Iris pigment epithelial cell (primary cell): ENCODE results near the gene TSC1.
A peak's percentile ranks its signal among the peaks of the same experiment; 100 is the strongest.
"Not testable (repeated sequence)": the region's sequence is repeated elsewhere in the genome, so short reads cannot be mapped to it uniquely, and the experiment has no call there.

Source experiments
- DNase-seq: peaks from one replicate; pipeline ENCODE4 v3.0.0-alpha.2; 2011; ENCODE audit warnings: low read depth

Gene TSC1

DNA sequence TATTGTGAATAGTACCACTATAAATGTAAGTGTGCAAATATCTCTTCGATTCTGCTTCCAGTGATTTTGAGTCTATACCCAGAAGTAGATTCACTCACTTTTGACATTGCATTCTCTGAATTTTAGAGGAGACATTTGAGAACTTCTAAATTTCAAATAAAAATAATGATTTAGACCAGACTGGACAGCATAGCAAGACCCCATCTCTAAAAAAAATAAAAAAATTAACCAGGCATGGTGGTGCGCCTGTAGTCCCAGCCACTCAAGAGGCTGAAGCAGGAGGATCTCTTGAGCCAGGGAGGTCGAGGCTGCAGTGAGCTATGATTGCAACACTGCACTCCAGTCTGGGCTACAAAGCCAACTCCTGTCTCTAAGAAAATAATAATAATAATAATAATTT, 32.2 kb upstream of the TSC1 start:
- no peak for DNase-seq

DNA sequence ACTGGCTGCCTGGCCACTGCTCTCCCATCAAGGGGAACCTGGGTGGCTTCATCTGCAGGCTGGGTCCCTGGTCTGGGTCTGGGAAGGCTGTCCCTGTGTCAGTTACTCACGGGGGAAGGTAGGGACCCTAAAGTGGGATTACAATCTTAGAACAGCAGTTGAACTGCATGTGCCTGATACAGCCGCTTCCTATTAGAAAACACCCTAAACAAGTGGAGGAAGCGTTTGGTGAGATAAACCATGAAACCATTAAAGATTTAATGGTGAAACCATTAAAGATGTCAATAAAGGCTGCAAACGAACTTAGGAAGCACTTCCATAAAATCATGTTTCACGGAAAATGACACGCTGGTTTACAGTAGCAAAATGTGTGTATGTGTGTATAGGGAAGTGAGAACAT, 31.5 kb upstream of the TSC1 start:
- DNase-seq = no peak

DNA sequence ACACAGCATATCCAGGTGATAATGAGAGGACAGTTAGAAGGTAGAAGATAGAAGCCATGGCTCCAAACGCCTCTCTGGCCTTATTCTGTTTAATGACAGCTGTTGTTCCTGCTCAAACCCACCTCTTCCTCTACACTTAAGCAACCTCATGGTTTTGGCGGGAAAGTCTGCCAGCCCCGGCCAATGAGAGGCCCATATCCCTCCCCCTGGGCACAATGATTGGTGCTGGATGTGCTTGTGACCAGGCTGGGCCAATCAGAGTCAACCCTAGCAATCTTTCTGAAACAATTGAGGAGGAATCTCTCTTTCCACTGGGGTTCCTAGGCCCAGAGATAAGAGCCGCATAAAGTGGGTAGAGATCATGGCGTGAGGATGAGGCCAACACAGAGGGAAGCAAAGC, 29.3 kb upstream of the TSC1 start:
- DNase-seq = peak; percentile 34

DNA sequence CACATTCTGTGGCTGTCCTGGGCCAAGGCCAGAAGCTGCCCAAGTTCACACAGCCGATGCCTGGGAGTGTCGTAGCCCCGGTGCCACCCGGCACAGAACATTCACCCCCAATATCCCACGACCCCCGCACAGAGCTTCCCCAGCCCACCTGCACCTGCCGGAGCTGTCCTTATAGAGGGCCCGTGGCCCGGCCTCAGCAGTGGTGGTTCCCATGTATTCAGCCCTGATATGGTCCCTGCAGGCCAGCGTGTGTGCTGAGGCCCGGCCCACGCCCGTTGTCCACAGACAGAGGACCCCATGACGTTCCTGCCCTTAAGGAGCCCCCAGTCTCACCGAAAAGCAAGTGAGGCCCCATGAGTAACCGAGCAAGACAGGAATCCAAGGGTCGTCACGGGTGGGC, 28.8 kb upstream of the TSC1 start:
- no peak for DNase-seq

DNA sequence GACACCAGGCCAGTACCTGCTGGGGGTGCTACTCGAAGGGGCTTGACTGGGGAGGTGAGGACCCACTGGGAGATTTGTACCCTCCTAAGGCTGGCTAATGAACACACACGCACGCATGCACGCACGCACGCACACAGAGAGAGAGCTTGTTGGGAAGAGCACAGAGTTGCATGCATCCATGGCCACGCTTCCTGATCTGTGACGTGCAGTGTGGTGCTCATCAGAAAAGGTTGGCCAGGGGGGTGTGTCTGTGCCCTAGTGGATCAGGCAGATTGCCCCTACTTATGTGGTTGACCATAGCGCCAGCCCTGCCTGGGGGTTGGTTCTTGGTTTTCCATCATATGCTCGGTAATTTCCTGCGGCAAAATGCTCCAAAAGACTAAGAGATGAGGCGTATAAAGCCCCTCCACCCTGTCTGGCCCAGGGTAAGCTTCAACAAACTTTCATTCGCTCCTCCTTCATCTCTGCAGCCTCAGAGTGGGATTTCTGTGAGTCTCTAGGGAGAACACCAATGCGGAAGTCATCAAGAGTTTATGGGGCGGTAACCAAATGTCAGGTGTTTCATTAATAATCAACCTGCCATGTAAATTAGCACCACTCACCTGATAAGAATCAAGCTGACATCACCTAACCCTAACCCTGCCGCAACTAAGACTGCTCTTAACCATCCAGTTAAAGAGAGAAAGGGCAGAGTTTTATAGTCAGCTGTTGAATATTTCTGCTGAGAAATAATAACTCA, 26.1 kb upstream of the TSC1 start:
- no peak for DNase-seq

DNA sequence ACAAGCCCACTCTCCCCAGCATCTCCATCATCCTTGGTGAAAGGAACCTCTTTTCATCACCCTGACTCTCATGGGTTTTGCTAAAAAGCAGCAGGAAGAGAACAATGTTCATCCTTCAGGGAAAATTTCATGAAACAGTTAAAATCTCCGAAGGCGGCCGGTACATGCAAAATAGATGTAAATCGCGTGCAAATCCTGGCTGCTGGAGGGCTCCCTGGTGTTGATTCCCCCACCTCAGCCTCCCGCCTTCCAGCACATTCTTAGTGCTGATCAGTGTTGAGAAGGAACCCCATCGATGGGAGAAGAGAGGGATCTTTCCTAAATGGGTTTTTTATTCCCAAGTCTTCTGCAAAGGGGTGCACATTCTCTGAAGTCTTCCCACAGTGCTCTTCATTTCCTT, 25.4 kb upstream of the TSC1 start:
- no peak for DNase-seq

DNA sequence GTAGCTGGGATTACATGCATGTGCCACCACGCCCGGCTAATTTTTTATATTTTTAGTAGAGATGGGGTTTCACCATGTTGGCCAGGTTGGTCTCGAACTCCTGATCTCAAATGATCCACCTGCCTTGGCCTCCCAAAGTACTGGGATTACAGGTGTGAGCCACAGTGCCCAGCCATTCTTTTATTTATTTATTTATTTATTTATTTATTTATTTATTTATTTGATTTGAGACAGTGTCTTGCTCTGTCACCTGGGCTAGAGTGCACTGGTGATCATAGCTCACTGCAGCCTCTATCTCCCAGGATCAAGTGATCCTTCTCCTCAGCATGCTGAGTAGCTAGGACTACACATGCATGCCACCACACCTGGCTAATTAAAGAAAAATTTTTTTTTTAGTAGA, 23.5 kb upstream of the TSC1 start:
- not testable (repeated sequence) for DNase-seq

DNA sequence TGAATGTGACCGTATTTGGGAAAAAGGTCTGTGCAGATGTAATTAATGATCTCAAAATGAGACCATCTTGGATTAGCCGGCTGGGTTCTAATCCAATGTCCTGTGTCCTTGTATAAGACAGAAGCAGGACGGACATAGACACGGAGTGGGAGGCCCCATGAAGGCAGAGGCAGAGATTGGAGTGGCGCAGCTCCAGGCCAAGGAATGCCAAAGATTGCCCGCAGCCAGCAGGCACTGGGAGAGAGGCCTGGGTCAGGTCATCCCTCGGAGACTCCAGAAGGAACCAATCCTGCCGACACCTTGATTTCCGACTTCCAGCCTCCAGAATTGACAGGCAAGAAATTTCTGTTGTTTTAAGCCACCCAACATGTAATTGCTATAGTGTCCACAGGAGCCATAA, 21.1 kb upstream of the TSC1 start:
- no peak for DNase-seq

DNA sequence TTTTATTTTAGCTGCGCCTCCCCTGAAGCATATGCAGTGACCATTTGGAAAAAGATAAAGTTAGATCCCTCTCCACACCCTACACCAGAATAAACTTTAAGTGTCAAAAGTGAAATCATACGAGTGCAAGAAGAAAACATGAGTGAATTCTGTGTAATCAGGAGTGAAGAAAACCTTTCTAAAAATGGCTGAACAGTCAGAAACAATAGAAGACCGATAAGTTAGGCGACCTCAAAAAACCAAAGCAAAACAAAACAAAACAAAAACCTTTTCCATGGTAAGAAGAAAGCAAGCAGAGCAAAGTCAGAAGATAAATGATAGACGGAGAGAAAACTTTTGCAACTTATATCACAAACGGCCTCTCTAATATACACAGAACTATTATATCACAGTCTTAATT, 16.6 kb upstream of the TSC1 start:
- DNase-seq = no peak

DNA sequence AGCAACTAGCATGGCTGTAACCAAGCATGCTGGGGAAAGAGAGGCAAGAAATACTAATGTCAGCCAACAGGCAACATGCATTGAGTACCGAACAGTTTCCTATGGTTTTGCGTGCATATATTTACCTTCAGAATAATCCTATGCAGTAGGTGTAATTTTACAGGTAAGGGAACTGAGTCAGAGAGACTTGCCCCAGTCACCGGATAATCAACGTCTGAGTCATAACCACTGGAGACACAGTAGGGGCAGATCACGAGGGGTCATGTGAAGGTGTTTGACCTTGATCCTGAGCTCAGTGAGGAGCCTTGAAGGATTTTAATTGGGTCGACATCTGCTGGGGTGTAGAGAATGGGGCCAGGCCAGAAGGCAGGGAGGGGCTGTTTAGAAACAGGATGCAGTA, 13.4 kb upstream of the TSC1 start:
- DNase-seq = no peak

DNA sequence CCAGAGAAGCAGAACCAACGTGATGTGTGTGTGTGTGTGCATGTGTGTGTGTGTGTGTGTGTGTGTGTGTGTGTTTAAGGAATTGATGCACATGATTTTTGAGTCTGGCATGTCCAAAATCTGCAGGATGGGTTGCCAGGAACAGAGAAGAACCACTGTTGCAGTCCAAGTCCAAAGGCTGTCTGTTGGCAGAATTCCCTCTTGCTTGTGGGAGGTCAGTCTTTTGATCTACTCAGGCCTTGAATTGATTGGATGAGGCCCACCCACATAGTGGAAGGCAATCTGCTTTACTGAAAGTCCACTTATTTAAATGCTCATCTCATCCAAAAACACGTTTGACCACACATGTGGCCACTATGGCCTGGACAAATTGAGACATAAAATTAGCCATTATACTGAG, 11.4 kb upstream of the TSC1 start:
- DNase-seq = no peak

DNA sequence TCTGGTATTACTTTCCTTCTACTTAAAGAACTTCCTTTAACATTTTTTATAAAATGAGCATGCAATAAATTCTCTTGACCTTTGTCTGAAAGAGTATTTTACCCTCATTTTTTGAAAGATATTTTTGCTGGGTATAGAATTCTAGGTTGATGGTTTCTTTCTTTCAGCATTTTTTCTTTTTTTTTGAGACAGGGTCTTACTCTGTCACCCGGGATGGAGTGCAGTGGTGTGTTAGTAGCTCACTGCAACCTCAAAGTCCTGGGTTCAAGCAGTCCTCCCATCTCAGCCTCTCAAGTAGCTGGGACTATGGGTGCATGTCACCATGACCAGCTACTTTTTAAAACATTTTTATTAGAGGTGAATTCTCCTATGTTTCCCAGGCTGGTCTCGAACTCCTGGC, 10.7 kb upstream of the TSC1 start:
- DNase-seq = no peak

DNA sequence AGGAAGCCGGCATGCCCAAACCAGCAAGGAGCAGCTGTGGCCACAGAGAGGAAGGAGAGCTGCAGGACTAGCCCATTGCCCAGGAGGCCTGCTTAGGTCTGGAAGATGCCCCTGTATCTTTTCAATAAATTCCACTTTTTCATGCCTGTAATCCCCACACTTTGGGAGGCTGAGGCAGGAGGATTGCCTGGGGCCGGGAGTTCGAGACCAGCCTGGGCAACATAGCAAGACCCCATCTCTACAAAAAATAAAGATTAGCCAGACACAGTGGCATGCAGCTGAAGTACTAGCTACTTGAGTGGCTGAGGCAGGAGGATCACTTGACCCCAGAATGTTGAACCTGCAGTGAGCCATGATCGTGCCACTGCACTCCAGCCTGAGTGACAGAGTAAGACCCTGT, 5.3 kb upstream of the TSC1 start:
- no peak for DNase-seq

DNA sequence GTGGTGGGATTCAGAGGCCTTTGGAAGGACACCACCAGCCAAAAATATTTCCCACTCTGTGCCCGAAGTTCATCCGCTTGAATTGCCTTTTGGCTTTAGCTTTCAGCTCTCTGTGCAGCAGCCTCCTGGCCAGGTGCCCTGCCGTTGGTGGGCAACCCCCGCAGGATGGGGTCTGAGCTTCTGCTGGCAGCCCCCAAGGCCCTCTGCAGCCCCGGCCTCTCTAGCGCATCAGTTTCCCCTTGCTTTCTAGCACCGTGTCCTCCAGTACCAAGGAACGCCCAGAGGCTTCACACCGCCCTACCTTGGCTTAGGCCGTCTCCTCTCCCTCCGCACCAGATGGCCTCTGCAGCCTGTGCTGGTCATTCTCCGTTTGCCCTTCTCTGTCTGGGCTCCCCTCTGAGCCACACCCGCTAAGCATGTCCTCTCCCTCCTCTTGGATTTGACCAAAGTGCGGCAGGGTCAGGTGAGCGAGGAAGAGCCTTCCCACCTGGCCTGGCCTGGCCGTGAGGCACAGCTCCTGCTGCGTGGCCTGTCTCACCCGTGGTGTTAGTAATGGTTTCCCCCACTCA, 4.2 kb upstream of the TSC1 start:
- DNase-seq = no peak

DNA sequence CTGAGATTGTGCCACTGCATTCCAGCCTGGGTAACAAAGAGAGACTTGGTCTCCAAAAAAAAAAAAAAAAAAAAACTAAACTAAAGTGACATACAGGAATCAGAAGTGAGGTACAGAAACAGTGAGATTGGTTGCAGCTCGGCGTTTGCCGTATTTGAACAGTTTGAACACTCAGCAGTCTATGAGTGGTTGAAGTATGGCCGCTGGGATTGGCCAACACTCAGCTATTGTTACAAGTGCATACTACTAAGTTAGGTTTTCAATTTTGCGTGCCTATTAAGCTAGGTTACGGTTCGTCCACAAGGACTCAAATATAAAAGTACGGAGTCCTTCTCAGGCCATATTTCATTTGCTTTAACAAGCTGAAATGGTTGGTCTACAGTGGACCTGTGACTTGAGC, 3.3 kb upstream of the TSC1 start:
- no peak for DNase-seq

DNA sequence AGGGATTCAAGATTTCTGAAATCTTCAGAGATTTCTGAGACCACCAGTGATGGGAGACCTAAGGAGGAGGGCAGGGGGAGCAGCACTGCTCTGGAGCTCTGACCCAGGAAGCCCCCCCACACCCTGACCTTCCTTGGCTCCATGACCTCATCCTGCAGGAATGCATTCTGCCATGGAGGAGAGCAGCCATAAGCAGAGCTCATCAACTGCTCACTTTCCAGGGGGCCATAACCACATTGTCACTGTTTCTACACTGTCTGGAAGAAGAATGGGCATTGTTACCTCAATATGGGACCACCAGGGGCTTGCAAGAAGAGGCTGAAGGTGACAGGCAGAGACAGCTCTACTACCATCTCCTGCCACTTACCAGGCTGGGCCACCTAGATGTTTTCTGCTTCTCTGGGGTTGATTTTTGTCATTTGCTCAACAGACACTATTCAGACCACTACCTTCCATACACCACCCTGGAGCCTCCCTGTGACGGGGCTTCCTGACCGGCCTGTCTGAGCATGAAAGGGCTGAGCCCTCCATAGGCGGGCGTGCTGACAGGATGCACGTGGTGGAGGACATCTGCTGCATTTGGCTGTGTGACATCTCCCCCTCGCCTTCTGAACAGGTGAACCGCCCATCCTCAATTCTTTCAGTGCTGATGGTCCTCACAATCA, 2.3 kb upstream of the TSC1 start:
- peak; percentile 53 for DNase-seq

DNA sequence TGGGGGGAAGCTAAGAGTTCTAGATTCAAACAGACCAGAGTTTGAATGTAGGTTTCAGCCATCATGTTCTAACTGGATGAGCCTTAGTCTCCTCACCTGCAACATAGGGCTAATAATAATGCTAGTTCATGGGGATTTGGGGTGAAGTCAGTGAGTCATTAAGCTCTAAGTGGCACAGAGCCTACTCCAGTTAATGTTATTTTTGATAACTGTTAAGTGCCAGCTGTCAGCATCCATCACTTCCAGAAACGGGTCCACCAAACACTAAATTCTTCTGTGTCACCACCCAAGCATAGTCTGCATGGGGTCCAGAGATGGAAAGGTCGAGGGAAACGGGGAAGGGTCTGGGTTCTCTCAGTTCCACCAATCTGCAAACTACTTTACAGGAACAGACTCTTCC, 1.8 kb upstream of the TSC1 start:
- no peak for DNase-seq

DNA sequence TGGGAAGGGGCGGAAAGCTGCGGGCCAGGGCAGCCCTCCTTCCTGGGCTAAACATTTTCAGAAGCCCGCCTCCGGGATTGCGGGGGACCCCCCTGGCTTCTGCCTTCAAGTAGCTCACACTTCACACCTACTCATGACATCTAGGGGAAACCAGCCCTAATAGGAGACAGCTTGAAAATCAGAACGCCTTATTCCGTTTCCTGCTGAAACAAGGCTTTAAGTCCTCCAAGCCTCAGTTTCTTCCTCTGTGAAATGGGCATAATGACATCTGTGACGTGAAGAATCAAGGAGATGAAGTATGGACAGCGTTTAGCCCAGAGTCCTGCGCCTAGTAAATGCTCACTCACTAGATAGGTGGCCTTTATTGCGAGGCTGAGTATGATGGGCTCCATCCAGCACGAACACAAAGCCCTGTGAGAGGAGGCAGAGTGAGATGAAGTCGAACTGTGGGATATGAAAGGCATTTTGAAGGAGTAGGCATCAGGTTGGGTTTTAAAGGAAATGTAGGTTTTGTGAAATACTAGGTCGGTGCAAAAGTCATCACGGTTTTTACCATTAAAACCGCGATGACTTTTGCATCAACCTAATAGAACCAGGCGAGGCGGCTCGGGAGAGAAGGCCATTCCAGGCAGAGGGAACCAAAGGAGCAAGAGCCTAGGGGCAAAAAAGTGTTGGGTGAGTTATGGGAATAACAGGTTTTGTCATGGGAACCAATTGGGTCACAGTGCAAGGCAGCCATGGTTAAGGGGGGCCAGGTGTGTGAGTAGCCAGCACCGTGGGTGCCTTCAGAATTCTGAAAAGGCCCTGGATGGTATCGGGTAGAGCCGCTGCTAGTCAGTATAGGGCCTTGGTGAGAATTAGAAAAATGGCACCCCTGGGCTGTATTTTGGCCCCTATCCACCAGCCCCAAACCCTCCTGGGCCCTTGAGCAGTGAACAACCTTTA, 1.0 kb upstream of the TSC1 start:
- DNase-seq = no peak

DNA sequence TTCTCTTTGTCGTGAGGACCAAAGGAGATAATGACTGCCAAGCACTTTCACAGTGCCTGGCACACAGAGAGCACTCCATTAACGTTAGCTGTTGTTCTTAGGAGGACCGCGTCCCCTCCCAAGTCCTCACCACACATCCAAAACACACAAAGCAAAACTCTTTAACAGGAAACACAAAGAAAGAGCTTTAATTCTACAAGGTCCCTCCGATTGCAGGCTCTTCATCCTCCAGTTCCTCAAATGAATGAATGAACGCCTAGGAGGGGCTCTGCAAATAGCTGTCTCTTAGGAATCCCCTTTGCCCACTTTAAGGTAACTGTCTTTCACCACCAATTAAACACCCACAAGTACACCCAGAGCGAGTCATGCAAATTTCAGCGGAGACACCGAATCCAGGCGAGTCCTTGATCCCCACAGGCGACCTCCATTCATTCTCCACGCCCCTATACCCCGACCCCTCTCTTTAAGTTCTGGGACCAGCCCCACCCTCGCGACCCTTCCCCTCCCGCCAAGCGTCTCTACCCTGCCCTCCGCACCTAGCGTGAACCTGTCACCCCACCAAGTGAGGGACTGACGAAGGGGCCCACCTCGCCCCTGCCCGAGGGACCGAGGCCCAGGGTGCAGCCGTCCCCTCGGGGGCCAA, 644 bp downstream of the TSC1 start:
- DNase-seq = no peak

DNA sequence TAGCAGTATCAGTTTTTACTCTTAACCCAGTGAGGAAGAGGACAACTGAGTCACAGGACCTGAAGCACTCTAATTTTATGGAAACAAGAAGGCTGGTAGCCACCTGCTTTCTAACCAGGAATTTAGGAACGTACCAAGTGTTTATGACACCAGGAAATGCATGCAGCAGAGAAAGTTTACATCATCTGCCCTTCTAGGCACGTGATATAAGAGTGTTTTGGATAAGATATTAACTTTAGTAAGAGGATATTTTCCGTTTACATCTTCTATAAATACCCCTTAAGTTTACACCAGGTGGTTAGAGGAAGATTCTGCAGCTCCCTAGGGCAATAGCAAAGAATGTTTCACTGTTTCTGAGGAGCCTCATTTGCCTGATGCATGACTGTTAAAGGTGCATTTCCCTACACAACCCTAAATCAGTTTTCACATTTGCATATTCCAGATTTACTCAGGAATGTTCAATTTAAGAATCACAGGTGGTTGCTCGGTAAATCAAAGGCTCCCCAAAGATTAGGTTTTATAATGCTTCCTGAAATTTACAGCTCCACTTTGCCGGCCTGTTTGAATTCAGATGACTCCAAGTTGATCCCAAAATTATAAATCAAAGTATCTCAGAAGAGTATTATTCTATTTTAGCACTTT, 1.8 kb downstream of the TSC1 start:
- DNase-seq = peak; percentile 53

DNA sequence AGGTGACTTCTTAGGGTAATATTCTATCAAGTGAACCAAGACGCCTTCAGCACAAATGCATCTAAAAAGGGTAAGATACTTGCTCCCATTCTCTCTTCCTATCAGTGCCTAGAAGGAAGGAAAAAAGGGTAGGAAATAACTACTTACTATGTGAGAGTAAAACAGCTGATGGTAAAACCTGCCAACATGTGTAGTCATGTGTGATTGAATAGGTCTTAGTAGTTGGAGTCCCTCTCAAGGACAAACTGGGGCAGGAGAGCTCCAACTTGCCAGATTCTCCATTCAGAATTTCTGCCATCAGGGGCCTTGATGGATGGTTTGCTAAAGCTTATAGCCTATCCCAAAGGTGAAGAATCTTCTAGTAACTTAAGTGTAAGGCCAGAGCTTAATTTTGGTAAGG, 5.2 kb downstream of the TSC1 start:
- no peak for DNase-seq

DNA sequence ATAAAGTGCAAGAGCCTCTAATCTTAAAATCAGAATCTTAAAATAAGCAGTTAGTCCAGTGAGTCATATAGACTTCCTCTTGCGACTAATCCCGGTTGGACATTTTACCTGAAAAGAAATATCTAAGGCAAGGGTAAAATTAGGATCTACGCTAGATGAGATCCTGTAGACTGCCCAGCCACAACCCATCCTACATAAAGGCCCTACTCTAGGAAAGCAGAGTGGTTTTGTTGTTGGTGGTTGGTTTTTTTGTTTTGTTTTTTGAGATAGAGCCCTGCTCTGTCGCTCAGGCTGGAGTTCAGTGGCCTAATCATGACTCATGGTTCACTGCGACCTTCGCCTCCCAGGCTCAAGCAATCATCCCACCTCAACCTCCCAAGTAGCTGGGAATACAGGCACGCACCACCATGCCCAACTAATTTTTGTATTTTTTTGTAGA, 6.9 kb downstream of the TSC1 start:
- DNase-seq = peak; percentile 36
